A673 (cell line): ENCODE measurements around the gene FGF14. TPM values are rescaled to one million over a fixed set of nuclear protein-coding genes. Genes with fewer than 3 reads are reported as not detected.

Experiments used
- BruUV-seq: library from RNA; stranded (reverse); fragments of 400-500 nt; replicated peaks from 2 replicates; lab custom pipeline; 2021; lab: Mats Ljungman, UMichigan
- CTCF ChIA-PET: fragments of 300-600 bp; sonication (Branson Sonifier 250); formaldehyde crosslinking; loops from one replicate; lab custom pipeline; 2022; ENCODE audit warnings: antibody characterized with exemption; lab: Charles Lee
- POLR2A ChIA-PET: fragments of 300-600 bp; sonication (Branson Sonifier 250); formaldehyde crosslinking; loops from one replicate; lab custom pipeline; 2022; ENCODE audit warnings: antibody characterized with exemption; ENCODE audit not compliant: low non-redundant PET; lab: Charles Lee
- DNase-seq: peaks from one replicate; pipeline ENCODE4 v3.0.0-alpha.2; 2015; ENCODE audit warnings: low spot score
- H3K27ac ChIP-seq: fragments of 200-600 bp; sonication (generic); 2 replicates; pipeline ENCODE4 v1.5.1; 2016; ENCODE audit warnings: mixed run types, low read depth, mild to moderate bottlenecking, mixed read lengths, antibody characterized with exemption, low read length; ENCODE audit not compliant: poor library complexity, severe bottlenecking
- H3K27me3 ChIP-seq: fragments of 200-600 bp; sonication (generic); replicated peaks from 2 replicates; pipeline ENCODE4 v1.6.1; 2017; ENCODE audit warnings: mixed run types, low read depth, mild to moderate bottlenecking, mixed read lengths, antibody characterized with exemption, low read length; ENCODE audit not compliant: insufficient read depth, poor library complexity
- H3K36me3 ChIP-seq: fragments of 200-600 bp; sonication (generic); 2 replicates; pipeline ENCODE4 v1.6.1; 2016; ENCODE audit warnings: mixed run types, mild to moderate bottlenecking, mixed read lengths, antibody characterized with exemption, low read length; ENCODE audit not compliant: insufficient read depth, poor library complexity, severe bottlenecking
- H3K4me1 ChIP-seq: fragments of 200-600 bp; sonication (generic); 2 replicates; pipeline ENCODE4 v1.6.1; 2017; ENCODE audit warnings: mixed run types, mild to moderate bottlenecking, mixed read lengths, antibody characterized with exemption, low read length; ENCODE audit not compliant: insufficient read depth, poor library complexity, severe bottlenecking
- H3K4me3 ChIP-seq: fragments of 200-600 bp; sonication (generic); 2 replicates; pipeline ENCODE4 v1.5.1; 2016; ENCODE audit warnings: low read depth, mixed run types, mild to moderate bottlenecking, mixed read lengths, low read length; ENCODE audit not compliant: poor library complexity, severe bottlenecking
- H3K9me3 ChIP-seq: fragments of 200-600 bp; sonication (generic); 2 replicates; pipeline ENCODE4 v1.6.1; 2016; ENCODE audit warnings: mixed run types, low read depth, mild to moderate bottlenecking, mixed read lengths, antibody characterized with exemption, low read length; ENCODE audit not compliant: poor library complexity, severe bottlenecking
- CTCF ChIP-seq: fragments of 300-800, 200-600 bp; sonication (generic); conservative IDR thresholded peaks from 2 replicates; pipeline ENCODE4 v1.5.1; 2017; ENCODE audit warnings: low read depth, mild to moderate bottlenecking, antibody characterized with exemption, low read length, moderate library complexity, mixed read lengths
- EZH2 ChIP-seq: fragments of 200-600 bp; sonication (generic); IDR thresholded peaks from 2 replicates; pipeline ENCODE4 v1.6.1; 2017; ENCODE audit warnings: borderline replicate concordance, low read depth, mild to moderate bottlenecking, mixed read lengths, antibody characterized with exemption, low read length; ENCODE audit not compliant: poor library complexity, severe bottlenecking
- intact Hi-C: fragments of 100-400 bp; cut with micrococcal nuclease; formaldehyde crosslinking; loops from one replicate; pipeline ENCODE4 v1.10.0; 2022; ENCODE audit not compliant: unreplicated experiment
- total RNA-seq: library from RNA; stranded (reverse); gene quantifications from 2 replicates; pipeline ENCODE4 v1.2.3, GENCODE V29; 2021

FGF14 gene
- total RNA-seq, 1 experiment from 2014 or later, result 19.7 TPM

- H3K27ac ChIP-seq, result no peak overlapping the region
- no peaks in the 10 kb centered on the region for H3K36me3 ChIP-seq
- peaks cover 6% of the 10 kb centered on the region for H3K4me1 ChIP-seq
- H3K9me3 ChIP-seq, result no peaks in the 10 kb centered on the region
- CTCF ChIA-PET, result no interaction called here
- no TSS peak for BruUV-seq
- POLR2A ChIA-PET, result no interaction called here
- TF ChIP-seq CTCF (no peak), EZH2 (no peak)
- H3K27me3 ChIP-seq, result no peaks in the 10 kb centered on the region
- intact Hi-C loops, result no loop called here
- no peak for DNase-seq
- no peak overlapping the region for H3K4me3 ChIP-seq
These were observed 225.0 kb downstream of the FGF14 start for GRCh38 chr13:102176846-102177245.

GRCh38 chr13:102172406-102172805, 229.4 kb downstream of the FGF14 start:
- Histone ChIP-seq H3K9me3 (no peaks in the 10 kb centered on the region), H3K27me3 (no peaks in the 10 kb centered on the region), H3K36me3 (no peaks in the 10 kb centered on the region), H3K27ac (no peak overlapping the region), H3K4me1 (peaks cover 6% of the 10 kb centered on the region), H3K4me3 (no peak overlapping the region)
- DNase-seq, result no peak
- POLR2A ChIA-PET, result no interaction called here
- CTCF ChIA-PET, result no interaction called here
- TF ChIP-seq EZH2, result no peak
- no peak for TF ChIP-seq CTCF
- BruUV-seq, result no TSS peak
- intact Hi-C loops, result no loop called here

- TF ChIP-seq EZH2, result no peak
- TF ChIP-seq CTCF, result no peak
- no peak overlapping the region for H3K4me3 ChIP-seq
- DNase-seq, result no peak
- H3K36me3 ChIP-seq, result no peaks in the 10 kb centered on the region
- H3K27me3 ChIP-seq, result no peaks in the 10 kb centered on the region
- intact Hi-C loops, result no loop called here
- H3K4me1 ChIP-seq, result no peaks in the 10 kb centered on the region
- ChIA-PET CTCF (no interaction called here), POLR2A (no interaction called here)
- no peaks in the 10 kb centered on the region for H3K9me3 ChIP-seq
- no peak overlapping the region for H3K27ac ChIP-seq
- BruUV-seq, result no TSS peak
These were observed 231.5 kb downstream of the FGF14 start for GRCh38 chr13:102170305-102170704.
